Suprapubic skin (tissue), 3 donors: Measurements from ENCODE around the gene GIMAP7.

Experiments used
- CTCF ChIP-seq, 2 donors: fragments of 200-600 bp in 1 of 2; fragments of 450-650 bp in 1 of 2; sonication (generic) in 1 of 2; IDR thresholded peaks; one replicate each; pipeline ENCODE4 v1.5.1; 2016 to 2019; ENCODE audit warnings: antibody characterized with exemption in 2 of 2, mild to moderate bottlenecking in 1 of 2, moderate library complexity in 1 of 2
- EP300 ChIP-seq: sonication (generic); formaldehyde crosslinking; IDR thresholded peaks from one replicate; pipeline ENCODE4 v1.6.1; 2017; ENCODE audit warnings: antibody characterized with exemption
- POLR2A ChIP-seq, 2 donors: fragments of 450-650 bp; IDR thresholded peaks; one replicate each; pipeline ENCODE4 v1.6.1; 2017; ENCODE audit warnings: antibody characterized with exemption in 2 of 2, mild to moderate bottlenecking in 2 of 2, moderate library complexity in 2 of 2

GRCh38 chr7:150468241-150468640 lies 46.4 kb upstream of the GIMAP7 start:
- TF ChIP-seq EP300 (no peak), POLR2A (IDR thresholded peaks at IDR 0.05) (no peak), CTCF (IDR thresholded peaks at IDR 0.05) (no peak)
